ENCODE measurements around the gene F8. TPM values are rescaled to one million over a fixed set of nuclear protein-coding genes. Genes with fewer than 3 reads are reported as not detected.
"Not testable (repeated sequence)": the region's sequence is repeated elsewhere in the genome, so short reads cannot be mapped to it uniquely, and the experiment has no call there.

F8 gene
- total and polyA plus RNA-seq, 12 donors = 21.6 to 92.4 (median 37.7) TPM

- H3K9me3 ChIP-seq = peaks cover 0 to 27% (median 5%) of the 10 kb centered on the region in 11 donors
- H3K27ac ChIP-seq = no peak overlapping the region
- H3K36me3 ChIP-seq = no peaks in the 10 kb centered on the region
- H3K4me3 ChIP-seq = no peak overlapping the region
- ATAC-seq = no peak
- 95 to 100% methylated on average over 2 of the region's 2 CpGs for WGBS, 2 donors
- no peak for TF ChIP-seq CTCF (IDR thresholded peaks at IDR 0.05)
- no peaks in the 10 kb centered on the region for H3K4me1 ChIP-seq
- no peaks in the 10 kb centered on the region for H3K27me3 ChIP-seq
- no peak for DNase-seq
- intact Hi-C loops (cut with DNase I) = no loop called here
Measured at GRCh38 chrX:154914052-154914451, 108.5 kb downstream of the F8 start.

- intact Hi-C loops (cut with DNase I); ATAC-seq: not testable (repeated sequence)
- 74 to 86% methylated on average over 11 of the region's 11 CpGs for WGBS, 2 donors
Measured at GRCh38 chrX:154910528-154910927, 112.0 kb downstream of the F8 start.

DNA sequence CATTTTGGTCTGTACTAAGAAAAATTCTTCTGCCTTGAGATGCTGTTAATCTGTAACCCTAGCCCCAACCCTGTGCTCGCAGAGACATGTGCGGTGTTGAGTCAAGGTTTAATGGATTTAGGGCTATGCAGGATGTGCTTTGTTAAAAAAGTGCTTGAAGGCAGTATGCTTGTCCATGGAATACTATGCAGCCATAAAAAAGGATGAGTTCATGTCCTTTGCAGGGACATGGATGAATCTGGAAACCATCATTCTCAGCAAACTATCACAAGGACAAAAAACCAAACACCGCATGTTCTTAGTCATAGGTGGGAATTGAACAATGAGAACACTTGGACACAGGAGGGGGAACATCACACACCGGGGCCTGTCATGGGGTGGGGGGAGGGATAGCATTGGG, 112.5 kb downstream of the F8 start:
- H3K4me3 ChIP-seq; intact Hi-C loops (cut with DNase I); H3K36me3 ChIP-seq; H3K27ac ChIP-seq; H3K4me1 ChIP-seq; H3K27me3 ChIP-seq; DNase-seq; ATAC-seq: not testable (repeated sequence)
- H3K9me3 ChIP-seq = peaks cover 0 to 21% (median 5%) of the 10 kb centered on the region in 11 donors
- whole genome bisulfite sequencing, 2 donors = 93 to 100% methylated on average over 4 of the region's 4 CpGs

More at GRCh38 chrX:154910528-154910927, 112.0 kb downstream of the F8 start:
- not testable (repeated sequence) for H3K4me1 ChIP-seq, DNase-seq, H3K36me3 ChIP-seq, H3K4me3 ChIP-seq, H3K27me3 ChIP-seq, H3K27ac ChIP-seq
- peaks cover 0 to 23% (median 5%) of the 10 kb centered on the region in 11 donors for H3K9me3 ChIP-seq

GRCh38 chrX:154908821-154909220, 113.7 kb downstream of the F8 start:
- H3K27ac ChIP-seq = no peak overlapping the region
- 65 to 66% methylated on average over 3 of the region's 3 CpGs for WGBS, 2 donors
- intact Hi-C loops (cut with DNase I) = loop anchor here in 1 of 10 donors (10.0 kb wide), 1 partner anchor 54 kb away; no protein-coding TSS in a partner anchor
- no peaks in the 10 kb centered on the region for H3K4me1 ChIP-seq
- no peak for DNase-seq
- H3K27me3 ChIP-seq = no peaks in the 10 kb centered on the region
- no peak for TF ChIP-seq CTCF (IDR thresholded peaks at IDR 0.05)
- peaks cover 0 to 9% (median 0%) of the 10 kb centered on the region in 9 donors for H3K36me3 ChIP-seq
- H3K4me3 ChIP-seq = no peak overlapping the region
- no peak for ATAC-seq
- H3K9me3 ChIP-seq = peaks cover 0 to 18% (median 5%) of the 10 kb centered on the region in 11 donors

DNA sequence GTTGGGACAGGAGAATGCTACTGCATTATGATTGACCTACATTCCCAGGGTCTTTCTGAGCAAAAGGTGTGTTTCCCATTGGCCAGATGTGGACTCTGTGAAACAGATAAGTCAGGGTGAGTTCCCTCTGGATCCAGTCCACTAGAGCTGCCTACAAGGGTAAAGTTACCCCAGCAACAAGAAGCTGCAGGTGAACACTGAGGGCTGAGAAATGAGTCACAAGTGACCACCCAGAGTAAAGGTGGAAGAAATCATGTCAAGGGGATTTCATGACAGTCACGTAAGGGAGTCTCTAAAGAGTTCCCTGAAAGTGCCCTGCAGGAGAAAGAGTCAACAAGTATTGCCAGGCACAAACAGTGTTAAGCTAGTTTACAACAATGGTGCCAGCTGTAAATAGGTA, 120.1 kb downstream of the F8 start:
- Histone ChIP-seq H3K27ac (no peak overlapping the region), H3K36me3 (peaks cover 0 to 46% (median 0%) of the 10 kb centered on the region in 9 donors), H3K9me3 (no peaks in the 10 kb centered on the region), H3K4me1 (no peaks in the 10 kb centered on the region), H3K27me3 (no peaks in the 10 kb centered on the region), H3K4me3 (no peak overlapping the region)
- no peak for DNase-seq
- intact Hi-C loops (cut with DNase I) = loop anchor here in 1 of 10 donors (10.0 kb wide), 1 partner anchor 48 kb away; no protein-coding TSS in a partner anchor
- WGBS, 2 donors = 92 to 100% methylated on average over 1 of the region's 1 CpG
- no peak for ATAC-seq
- TF ChIP-seq CTCF (IDR thresholded peaks at IDR 0.05) = no peak
